ENCODE measurements around the gene SFXN5.
"Not testable (repeated sequence)": the region's sequence is repeated elsewhere in the genome, so short reads cannot be mapped to it uniquely, and the experiment has no call there.

SFXN5 gene, protein sequence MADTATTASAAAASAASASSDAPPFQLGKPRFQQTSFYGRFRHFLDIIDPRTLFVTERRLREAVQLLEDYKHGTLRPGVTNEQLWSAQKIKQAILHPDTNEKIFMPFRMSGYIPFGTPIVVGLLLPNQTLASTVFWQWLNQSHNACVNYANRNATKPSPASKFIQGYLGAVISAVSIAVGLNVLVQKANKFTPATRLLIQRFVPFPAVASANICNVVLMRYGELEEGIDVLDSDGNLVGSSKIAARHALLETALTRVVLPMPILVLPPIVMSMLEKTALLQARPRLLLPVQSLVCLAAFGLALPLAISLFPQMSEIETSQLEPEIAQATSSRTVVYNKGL

DNA sequence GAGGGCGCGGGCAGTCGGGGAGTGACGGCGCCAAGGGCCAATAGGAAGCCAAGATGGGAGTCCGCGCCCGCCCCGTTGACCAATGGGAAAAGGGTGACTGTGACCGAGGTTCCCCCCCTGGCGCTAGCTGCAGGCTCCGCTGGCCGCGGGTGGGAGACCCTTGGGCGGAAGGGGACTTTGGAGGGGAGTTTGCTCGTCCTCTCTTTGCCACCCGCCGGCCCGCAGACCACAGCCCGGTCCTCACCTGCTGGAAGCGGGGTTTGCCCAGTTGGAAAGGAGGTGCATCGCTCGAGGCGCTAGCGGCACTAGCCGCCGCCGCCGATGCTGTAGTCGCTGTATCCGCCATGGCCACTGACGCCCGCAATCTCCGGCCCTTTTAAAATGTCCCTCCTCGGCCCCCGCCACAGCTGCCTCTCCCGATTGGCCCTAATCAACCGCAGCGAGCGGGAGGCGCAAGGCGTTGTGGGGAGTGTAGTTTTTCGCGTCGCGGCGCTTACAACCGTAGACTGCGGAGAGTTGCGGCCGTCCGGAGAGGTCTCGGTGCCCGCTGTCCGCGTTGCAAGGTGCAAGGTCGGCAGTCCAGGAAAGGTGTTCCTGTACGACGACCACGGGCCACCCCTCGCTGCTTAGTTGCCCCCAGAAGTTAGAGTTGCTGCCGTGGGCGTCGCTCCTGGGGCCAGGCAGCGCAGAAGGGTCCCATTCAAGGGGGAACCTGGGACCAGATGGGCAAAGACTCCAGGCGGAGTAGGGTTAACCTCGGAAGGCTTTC, at the start of gene SFXN5:
Gene SFXN5, minus strand, starts transcription at position 353 of the 769 bp plus-strand sequence. Its CDS starts 7 bp downstream, at position 346.
- peak within 1 kb of the TSS; percentile 80 for H3K9ac ChIP-seq (ENCODE audit: low read depth, low read length)
- H3K36me3 ChIP-seq (ENCODE audit: insufficient read depth, low read length): no peaks in the 10 kb centered on the region
- no peaks in the 10 kb centered on the region for H3K9me3 ChIP-seq (ENCODE audit: control insufficient read depth, insufficient read depth, low read length)
- peaks cover 17% of the 10 kb centered on the region; the same call in 1 of the 2 replicates for H3K4me1 ChIP-seq (ENCODE audit: insufficient read depth, low read length)

DNA sequence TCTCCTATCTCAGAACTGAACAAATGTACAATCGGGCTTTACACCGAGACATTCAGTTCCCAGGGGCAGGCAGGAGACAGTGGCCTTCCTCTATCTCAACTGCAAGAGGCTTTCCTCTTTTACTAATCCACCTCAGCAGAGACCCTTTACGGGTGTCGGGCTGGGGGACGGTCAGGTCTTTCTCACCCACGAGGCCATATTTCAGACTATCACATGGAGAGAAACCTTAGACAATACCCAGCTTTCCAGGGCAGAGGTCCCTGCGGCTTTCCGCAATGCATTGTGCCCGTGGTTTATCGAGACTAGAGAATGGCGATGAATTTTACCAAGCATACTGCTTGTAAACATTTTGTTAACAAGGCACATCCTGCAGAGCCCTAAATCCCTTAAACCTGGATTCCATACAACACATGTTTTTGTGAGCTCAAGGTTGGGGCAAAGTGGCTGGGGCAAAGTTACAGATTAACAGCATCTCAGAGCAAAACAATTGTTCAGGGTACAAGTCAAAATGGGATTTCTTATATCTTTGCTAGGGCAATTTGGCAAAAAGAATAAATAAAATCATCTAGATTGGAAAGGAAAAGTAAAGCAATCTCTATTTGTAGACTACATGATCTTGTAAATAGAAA, 48.2 kb upstream of the SFXN5 start:
- not testable (repeated sequence) for H3K9ac ChIP-seq (ENCODE audit: low read depth, low read length); H3K4me1 ChIP-seq (ENCODE audit: insufficient read depth, low read length); H3K36me3 ChIP-seq (ENCODE audit: insufficient read depth, low read length); H3K9me3 ChIP-seq (ENCODE audit: control insufficient read depth, insufficient read depth, low read length)

DNA sequence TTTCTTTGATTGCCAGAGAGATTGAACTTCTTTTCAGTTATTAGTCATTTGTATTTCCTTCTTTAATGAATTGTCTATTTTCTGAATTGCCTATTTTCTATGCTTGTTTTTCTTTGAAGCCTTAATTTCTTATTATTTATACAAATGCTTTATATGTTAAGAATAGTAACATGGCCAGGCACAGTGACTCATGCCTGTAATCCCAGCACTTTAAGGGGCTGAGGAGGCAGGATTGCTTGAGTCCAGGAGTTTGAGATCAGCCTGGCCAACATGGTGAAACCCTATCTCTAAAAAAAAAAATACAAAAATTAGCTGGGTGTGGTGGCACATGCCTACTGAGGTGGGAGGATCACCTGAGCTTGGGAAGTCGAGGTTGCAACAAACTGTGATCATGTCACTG, 45.9 kb upstream of the SFXN5 start:
- Histone ChIP-seq H3K9me3 (ENCODE audit: control insufficient read depth, insufficient read depth, low read length) (no peaks in the 10 kb centered on the region), H3K9ac (ENCODE audit: low read depth, low read length) (no peak overlapping the region), H3K36me3 (ENCODE audit: insufficient read depth, low read length) (no peaks in the 10 kb centered on the region), H3K4me1 (ENCODE audit: insufficient read depth, low read length) (no peaks in the 10 kb centered on the region)

DNA sequence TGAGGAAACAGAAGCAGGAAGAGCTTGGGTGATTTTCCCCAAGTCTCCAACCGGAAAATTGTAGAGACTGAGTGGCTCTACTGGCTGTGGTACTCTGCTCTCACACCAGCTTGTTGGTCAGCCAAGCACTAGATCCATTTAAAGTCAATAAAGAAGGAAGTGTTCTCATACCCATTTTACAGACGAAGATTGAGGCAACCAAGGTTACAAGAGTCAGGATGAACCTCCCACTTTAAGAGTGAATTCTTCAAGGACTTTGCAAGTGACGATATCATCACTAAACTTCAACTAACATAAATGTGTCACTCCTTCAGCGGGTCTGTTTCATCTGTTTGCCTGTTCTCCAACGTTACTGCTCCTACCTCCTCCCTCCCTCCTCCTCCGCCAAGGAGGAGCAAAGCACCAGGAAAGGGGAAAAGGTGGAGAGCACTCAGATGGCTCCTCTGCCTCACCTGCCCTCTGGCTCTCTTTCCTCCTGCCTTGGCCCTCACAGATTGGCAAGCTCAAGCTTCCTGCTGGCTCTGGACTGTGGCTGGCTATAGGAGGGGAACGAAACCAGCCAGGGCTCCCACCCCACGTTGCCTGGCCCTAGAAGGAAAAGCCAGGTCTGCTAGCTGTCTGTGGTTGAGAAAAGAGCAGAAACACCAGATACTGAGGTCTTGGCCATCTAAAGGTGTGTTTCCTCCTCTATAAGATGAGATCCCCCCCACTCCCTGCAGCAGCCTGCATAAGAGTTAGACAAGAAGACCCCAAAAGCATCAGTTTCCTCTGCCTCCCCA, 44.9 kb upstream of the SFXN5 start:
- H3K36me3 ChIP-seq (ENCODE audit: insufficient read depth, low read length): no peaks in the 10 kb centered on the region
- H3K4me1 ChIP-seq (ENCODE audit: insufficient read depth, low read length): no peaks in the 10 kb centered on the region
- H3K9me3 ChIP-seq (ENCODE audit: control insufficient read depth, insufficient read depth, low read length): no peaks in the 10 kb centered on the region
- H3K9ac ChIP-seq (ENCODE audit: low read depth, low read length): no peak overlapping the region

DNA sequence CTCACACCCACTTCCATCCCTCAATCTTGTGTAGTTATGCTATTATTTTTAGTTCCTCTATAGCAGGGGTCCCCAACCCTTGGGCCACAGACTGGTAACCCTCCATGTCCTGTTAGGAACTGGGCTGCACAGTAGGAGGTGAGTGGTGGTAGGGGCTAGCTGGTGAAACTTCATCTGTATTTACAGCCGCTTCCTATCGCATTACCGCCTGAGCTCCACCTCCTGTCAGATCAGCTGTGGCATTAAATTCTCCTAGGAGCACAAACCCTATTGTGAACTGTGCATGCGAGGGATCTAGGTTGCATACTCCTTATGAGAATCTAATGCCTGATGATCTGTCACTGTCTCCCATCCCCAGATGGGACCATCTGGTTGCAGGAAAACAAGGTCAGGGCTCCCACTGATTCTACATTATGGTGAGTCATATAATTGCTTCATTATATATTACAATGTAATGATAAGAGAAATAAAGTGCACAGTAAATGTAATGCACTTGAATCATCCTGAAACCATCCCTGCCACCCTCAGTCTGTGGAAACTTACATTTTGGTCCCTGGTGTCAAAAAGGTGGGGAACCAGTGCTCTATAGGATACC, 42.9 kb upstream of the SFXN5 start:
- Histone ChIP-seq H3K9ac (ENCODE audit: low read depth, low read length) (no peak overlapping the region), H3K9me3 (ENCODE audit: control insufficient read depth, insufficient read depth, low read length) (no peaks in the 10 kb centered on the region), H3K4me1 (ENCODE audit: insufficient read depth, low read length) (peaks cover 14% of the 10 kb centered on the region), H3K36me3 (ENCODE audit: insufficient read depth, low read length) (no peaks in the 10 kb centered on the region)

DNA sequence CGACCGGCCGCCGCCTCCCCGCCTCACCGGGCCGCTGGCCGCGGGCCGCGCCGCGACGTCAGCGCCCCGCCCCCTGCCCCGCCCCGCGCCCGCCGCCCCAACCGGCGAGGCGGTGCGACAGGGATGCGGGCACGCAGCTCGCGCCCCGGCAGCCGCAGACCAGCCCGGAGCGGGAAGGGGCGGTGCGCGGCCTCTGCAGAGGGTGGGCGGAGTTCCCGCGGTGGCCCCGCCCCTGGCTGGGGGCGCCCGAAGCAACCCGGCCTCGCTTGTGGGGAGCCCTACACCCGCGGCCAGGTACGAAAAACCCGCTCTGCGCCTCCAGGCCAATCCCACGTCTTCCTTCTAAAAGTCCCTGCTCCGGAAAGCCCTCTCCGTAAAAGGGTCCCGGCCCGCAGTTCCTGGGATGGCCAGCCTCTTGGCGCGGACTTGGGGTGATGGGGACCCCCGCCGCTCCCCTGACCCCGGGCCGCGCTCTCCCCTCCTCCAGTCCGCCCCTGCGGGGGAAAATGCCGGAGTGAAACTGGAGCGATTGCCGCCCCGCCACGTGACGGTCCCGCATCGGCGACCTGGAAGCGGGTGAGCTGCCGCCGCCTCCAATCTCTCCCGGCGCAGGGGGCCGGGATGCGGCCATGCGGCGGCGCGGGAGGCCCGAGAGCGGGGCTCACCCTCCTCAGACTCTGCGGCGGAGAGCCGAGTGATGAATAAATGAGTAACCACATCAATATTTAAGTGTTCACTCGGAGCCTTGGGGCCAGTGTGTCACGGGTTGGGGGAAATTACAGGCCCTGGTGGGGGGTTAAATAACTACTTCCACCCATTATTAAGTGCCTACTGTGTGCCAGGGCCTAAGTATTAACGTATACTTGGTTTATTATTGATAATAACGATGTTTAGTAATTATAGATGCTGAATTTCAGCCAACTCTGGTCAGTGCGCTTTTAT, 41.7 kb upstream of the SFXN5 start, which contains the start of gene RAB11FIP5:
Gene RAB11FIP5, minus strand, starts transcription at position 36 of the 942 bp plus-strand sequence. CDS start 171 bp downstream, outside the sequence.
- H3K9ac ChIP-seq (ENCODE audit: low read depth, low read length): peak within 1 kb of the TSS; percentile 88
- H3K9me3 ChIP-seq (ENCODE audit: control insufficient read depth, insufficient read depth, low read length): no peaks in the 10 kb centered on the region
- no peaks in the 10 kb centered on the region for H3K36me3 ChIP-seq (ENCODE audit: insufficient read depth, low read length)
- H3K4me1 ChIP-seq (ENCODE audit: insufficient read depth, low read length): peaks cover 14% of the 10 kb centered on the region

DNA sequence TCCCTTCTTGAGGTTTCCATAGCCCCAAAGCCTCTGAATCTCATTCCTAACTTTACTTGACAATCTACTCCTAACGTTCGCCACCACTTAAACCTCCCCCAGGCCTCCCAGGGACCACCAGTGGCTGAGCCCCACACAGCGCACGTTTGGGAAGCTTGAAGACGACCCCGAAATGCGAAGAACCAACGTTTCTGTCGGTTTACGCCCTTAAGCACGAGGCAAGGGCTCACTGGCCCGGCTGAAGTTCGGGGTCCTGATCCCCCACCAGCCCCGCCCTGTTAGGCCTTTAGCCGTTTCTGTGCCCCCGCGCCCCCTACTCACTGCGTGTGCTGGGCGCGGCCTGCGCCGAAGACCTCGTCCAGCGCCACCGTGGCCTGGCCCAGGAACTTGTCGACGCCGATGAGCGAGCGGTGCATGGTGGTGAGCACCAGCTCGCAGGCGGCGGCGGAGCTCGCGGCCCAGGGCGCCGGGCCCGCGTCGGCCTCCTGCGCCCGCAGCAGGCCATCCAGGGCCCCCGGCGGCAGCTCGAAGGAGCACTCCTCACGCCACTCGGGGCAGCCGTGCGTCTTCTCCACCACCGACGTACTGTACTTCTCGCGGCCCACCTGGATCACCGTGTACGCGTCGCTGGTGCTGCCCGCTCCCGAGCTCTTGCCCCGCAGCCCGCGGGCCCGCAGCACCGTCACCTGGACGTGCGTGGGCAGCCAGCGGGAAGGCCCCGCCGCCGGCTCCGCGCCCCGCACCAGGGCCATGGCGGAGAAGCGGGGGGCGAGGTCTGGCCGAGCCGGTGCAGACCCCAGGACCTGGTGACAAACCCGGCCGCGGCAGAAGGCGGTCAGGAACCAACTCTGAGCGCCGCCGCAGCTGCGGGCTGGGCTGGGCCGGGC, 40.8 kb upstream of the SFXN5 start:
- Histone ChIP-seq H3K9ac (ENCODE audit: low read depth, low read length) (peak overlapping the region; percentile 88), H3K9me3 (ENCODE audit: control insufficient read depth, insufficient read depth, low read length) (no peaks in the 10 kb centered on the region), H3K4me1 (ENCODE audit: insufficient read depth, low read length) (peaks cover 14% of the 10 kb centered on the region), H3K36me3 (ENCODE audit: insufficient read depth, low read length) (no peaks in the 10 kb centered on the region)

DNA sequence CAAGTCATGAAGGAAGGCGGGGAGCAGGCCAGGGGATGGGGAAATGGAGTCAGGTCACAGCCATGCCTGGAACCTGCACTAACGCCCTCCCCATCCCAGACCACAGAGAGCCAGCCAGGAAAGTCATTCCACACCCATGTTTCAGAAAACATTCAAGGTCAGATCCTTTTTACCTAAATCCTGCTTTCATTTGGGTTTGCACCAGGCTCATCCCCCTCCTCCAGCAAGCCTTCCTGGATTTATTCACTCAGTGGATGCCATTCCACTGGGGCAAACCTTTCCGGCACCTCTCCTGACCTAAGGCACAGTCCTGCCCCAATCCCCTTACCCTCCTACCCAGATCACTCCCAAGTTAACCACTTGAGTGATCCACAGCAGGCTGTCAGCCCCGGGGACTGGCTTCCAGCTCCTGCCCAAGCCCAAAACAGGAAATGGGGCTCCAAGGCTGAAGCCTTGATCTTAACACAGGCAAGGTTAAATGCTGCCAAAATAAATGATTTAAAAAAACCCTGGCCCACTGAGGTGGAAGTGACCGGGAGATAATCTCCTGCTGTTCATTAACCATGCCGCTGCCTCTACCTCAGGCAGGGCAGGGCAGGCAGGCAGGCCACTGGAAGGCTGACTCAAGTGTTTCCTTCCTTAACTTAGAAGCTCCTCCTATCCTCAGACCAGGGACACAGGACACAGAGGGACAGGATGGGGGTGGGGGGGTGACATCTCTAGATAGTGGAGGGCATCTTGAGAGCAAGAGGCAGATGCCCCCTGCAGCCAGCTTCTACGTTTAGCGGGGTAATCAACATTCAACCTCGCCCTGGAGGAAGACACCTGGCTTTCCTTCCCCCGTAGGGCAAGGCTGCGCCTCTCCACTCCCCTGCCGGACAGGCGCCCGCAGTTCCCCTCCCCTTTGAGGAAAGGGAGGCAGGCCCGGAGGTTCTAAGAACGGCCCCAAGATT, 39.8 kb upstream of the SFXN5 start:
- no peaks in the 10 kb centered on the region for H3K9me3 ChIP-seq (ENCODE audit: control insufficient read depth, insufficient read depth, low read length)
- H3K9ac ChIP-seq (ENCODE audit: low read depth, low read length): peak overlapping the region; percentile 88
- H3K4me1 ChIP-seq (ENCODE audit: insufficient read depth, low read length): peaks cover 14% of the 10 kb centered on the region
- H3K36me3 ChIP-seq (ENCODE audit: insufficient read depth, low read length): no peaks in the 10 kb centered on the region

DNA sequence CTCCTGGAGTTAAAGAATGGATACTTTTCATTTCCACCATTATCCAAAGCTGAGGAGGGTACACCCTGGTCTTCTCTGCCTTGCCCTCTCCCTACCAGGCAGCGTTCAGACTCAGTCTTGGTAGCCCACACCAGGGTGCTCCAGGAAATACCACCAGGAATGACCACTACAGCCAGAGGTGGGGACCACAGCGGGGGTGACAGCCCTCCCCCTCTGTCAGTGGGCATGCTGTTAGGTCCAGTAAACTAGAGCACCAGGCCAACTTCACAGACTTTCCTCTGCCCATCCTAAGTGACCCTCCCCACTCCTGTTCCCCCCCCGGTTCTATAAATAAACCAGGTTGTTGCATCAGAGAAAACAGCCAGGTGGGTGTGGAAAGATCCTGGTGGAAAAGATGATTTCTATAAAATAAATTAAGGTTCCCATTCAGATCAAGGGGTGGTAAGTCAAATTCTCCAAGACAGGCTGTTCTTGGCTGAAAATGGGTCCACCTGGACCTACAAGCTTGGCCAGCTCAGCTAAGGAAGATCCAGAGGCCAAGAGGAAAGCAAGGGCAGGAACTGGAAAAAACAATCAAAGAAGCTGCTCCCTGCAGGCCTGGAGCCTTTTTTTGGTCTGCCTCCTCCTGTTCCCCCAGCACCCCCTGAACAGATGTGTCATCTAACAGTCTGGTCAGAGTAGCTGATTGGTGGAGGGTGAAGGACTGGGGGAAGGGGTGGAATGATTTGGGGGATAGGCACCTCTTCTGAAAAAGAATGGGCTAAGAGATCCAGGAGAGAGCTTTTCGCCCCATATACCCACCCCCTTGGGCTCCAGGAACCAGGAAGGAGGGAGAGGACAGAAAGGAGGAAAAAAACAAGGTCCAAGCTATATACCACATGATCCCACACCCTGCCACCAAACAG, 38.9 kb upstream of the SFXN5 start:
- H3K4me1 ChIP-seq (ENCODE audit: insufficient read depth, low read length): peaks cover 14% of the 10 kb centered on the region
- peak overlapping the region; percentile 88; the same call in 1 of the 2 replicates for H3K9ac ChIP-seq (ENCODE audit: low read depth, low read length)
- H3K9me3 ChIP-seq (ENCODE audit: control insufficient read depth, insufficient read depth, low read length): no peaks in the 10 kb centered on the region

DNA sequence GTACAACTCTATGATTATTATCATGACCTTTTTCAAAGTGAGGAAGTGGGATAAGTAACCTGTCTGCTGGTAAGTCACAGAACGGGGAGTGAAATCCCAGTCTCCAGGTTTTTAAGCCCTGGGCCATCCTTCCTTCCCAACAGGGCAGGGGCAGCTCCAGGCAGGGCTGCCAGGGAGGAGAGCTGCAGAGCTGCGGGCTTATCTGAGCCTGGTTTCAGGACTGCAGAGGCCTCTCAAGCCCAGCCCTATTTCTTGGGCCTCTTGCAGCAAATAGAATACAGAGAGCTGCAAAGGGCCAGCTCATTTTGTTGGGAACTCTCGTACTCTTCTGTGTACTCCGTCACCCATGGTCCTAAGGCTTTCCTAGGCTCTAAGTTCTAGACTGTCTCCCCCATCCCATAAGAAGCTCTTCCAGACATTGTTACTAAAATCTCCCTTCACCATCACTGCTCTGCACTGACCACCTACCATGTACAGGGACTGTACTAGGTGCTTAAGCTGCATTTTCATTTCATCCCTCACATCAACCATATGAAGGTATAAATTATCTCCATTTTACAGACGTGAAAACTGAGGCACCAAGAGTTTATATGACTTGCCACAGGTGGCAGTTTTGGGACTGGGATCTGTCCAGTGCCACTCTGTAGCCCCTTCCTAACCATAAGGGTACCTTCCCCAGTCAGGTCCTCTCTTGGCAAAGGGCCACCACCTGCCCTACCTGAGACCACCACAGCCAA, 38.1 kb upstream of the SFXN5 start:
- peaks cover 14% of the 10 kb centered on the region for H3K4me1 ChIP-seq (ENCODE audit: insufficient read depth, low read length)
- no peaks in the 10 kb centered on the region for H3K9me3 ChIP-seq (ENCODE audit: control insufficient read depth, insufficient read depth, low read length)
- no peak overlapping the region for H3K9ac ChIP-seq (ENCODE audit: low read depth, low read length)
- no peaks in the 10 kb centered on the region for H3K36me3 ChIP-seq (ENCODE audit: insufficient read depth, low read length)

More for the DNA sequence above, 38.9 kb upstream of the SFXN5 start:
- H3K36me3 ChIP-seq (ENCODE audit: insufficient read depth, low read length): no peaks in the 10 kb centered on the region

All from ES-I3 (cell line).